HG03280 (cell line): Measurements from ENCODE around the gene HUS1.
"Not testable (repeated sequence)": the region's sequence is repeated elsewhere in the genome, so short reads cannot be mapped to it uniquely, and the experiment has no call there.

Source experiments
- ATAC-seq: cut with Tn5 transposase; IDR thresholded peaks from one replicate; pipeline ENCODE4 v1.9.1; 2021; ENCODE audit warnings: mild to moderate bottlenecking, moderate library complexity; ENCODE audit not compliant: unreplicated experiment

HUS1 gene

DNA sequence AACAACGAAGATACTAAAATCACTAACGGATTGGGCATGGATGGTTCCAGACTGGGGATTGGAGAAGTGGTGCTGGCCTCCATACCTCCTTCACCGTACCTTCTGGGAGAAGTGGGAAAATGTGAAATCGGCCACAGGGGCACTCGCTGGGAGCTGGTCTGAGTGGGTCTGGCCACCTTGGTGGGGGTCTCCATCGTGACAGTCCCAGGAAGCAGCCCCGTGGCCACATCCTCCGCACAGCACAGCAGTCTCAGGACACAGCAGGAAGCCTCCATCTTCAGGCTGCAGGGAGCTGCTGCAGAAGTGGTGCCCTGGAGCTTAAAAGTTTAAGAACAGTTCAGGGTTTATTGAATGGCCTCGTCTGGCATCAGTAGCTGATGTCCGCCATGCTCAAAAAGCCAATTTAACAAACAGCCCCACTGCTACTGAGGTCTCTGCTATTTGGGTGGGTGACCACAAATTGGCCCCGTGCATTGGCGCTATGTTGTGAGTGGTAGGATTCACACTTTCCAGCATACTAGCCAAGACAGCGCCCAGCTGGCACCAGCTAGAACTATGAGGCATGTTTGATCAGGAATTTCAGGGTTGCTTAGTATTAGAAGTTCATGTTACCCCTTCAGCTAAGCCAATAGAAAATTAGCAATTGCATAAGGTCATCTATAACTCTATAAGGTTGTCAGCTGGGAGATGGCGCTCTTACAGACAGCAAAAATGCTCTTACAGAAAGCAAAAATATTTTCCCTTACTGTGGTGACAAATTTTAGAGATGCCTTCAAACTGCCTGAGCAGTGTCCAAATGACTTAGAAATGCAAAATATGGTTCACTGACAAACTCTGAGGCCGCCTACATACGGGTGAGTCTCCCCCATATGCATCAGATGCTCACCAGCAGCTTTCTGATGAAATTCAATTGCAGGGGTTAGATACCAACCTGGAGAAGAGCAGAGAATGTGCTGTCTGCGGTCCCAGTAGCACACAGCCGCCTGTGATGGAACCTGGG is 48.1 kb downstream of the HUS1 start:
- ATAC-seq, result no peak

DNA sequence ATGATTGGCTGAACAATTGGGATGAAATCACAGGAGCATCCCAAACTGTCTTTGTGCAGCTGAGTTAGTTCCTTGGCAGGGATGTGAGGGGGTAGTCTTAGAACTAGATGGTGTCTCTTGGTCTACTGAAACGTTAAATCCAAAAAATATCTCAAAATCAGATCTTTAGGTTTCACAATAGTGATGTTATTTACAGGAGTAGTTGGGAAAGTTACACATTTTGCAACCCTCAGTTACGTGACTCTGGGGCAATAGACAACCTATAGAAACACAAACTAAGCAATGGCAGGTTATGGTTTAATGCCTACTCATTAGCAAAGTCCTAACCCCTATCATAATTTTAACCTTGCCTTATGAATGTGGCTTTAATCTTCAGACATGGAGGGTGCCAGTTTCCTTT is 55.1 kb downstream of the HUS1 start:
- no peak for ATAC-seq

DNA sequence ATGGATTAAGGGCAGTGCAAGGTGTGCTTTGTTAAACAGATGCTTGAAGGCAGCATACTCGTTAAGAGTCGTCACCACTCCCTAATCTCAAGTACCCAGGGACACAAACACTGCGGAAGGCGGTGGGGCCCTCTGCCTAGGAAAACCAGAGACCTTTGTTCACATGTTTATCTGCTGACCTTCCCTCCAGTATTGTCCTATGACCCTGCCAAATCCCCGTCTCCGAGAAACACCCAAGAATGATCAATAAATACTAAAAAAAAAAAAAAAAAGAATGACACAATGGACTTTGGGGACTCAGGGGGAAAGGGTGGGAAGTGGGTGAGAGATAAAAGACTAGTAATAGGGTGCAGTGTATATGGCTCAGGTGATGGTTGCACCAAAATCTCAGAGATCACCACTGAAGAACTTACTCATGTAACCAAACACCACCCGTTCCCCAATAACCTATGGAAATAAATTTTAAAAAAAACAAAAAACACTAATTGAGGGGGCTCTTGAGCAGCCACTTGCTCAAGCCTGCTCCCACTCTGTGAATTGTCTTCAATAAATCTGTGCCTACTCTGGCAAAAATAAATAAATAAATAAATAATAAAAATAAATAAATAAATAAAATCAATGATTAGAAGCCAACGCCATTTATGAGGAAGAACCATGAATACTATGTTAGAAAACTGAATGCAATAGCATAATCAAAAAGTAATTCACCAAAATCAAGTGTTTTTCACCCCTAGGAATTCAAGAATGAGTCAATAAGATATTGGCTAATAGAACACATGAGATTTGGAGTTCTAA is 56.1 kb downstream of the HUS1 start:
- not testable (repeated sequence) for ATAC-seq

DNA sequence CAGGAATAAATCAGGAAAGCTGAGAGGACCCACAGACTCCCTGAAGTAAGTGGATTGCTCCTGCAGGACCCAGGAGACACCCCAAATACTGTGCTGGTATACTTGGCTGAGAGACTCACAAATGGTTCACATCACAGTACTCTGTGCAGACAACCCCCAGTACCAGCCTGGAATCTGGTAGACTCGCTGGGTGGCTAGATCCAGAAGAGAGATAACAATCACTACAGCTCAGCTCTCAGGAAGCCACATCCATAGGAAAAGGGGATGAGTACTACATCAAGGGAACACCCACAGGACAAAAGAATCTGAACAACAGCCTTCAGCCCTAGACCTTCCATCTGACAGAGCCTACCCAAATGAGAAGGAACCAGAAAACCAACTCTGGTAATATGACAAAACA is 62.9 kb downstream of the HUS1 start:
- ATAC-seq, result not testable (repeated sequence)

DNA sequence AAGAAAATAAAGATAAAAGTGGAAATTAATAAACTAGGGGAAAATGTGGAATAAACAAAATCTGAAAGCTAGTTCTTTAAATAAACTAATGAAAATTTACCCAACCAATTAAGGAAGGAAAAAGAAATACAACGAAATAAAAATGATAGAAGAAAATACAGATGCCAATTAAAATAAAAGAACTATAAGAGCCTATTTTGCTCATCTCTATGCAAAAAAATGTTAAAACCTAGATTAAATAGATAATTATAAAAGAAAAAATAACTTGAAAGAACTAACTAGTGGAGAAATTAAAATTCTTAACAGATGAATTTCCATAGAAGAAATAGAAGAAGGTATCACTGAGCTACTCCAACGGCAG is 63.8 kb downstream of the HUS1 start:
- no peak for ATAC-seq

DNA sequence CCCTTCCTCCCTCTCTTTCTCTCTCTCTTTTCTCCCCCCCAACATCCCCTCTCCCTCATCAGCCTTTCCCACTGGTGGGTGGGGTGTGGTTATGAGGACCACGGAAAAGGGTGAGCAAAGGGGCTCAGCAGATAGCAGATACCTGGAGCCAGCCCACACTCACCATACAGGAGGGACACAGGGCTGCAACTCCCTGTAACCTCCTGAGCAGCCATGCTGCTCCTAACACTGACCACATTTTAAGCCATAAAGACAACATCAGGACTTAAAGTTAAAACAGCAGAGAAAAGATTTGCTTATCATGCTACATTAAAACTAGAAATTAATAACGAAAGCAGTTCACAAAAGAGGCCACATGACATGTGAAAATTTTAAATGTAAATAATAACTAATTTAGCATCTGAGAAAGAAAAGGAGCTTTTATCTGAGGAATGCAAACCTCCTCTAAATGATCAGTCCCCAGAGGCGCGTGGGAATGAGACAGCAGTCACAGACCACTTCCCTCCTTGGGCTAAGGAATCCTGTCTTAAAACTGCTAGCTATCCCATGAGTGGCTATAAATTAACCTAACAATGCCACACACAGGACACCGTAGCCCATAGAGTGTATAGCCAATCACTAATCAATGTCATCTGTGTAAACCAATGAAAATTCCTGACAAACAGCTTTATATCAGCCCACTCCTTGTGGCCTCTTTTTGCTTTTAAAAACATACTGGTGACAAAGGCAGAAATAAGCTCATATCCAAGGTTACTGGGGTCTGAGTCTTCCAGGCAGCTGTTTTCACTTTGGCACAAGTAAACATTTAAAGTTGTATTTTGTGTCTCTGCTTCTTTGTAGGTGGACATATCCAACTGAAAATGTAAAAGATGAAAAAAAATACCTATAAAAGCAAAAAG is 64.4 kb downstream of the HUS1 start:
- ATAC-seq, result no peak
